HG03060 (cell line): ENCODE measurements around the gene BRIP1.
A peak's percentile ranks its signal among the peaks of the same experiment; 100 is the strongest.

Source experiments
- ATAC-seq: cut with Tn5 transposase; IDR thresholded peaks from one replicate; pipeline ENCODE4 v1.9.1; 2021; ENCODE audit warnings: low read depth, moderate number of reproducible peaks; ENCODE audit not compliant: unreplicated experiment

The BRIP1 gene

GRCh38 chr17:61770043-61770442 is 93.3 kb downstream of the BRIP1 start:
- ATAC-seq: no peak

- no peak for ATAC-seq
Observed at GRCh38 chr17:61768405-61768804, 94.9 kb downstream of the BRIP1 start.

- ATAC-seq: no peak
Observed at GRCh38 chr17:61766520-61766919, 96.8 kb downstream of the BRIP1 start.

GRCh38 chr17:61764846-61765245 is 98.5 kb downstream of the BRIP1 start:
- no peak for ATAC-seq

- no peak for ATAC-seq
Observed at GRCh38 chr17:61761827-61762226, 101.5 kb downstream of the BRIP1 start.

GRCh38 chr17:61759362-61759761 is 104.0 kb downstream of the BRIP1 start:
- ATAC-seq: no peak

GRCh38 chr17:61758430-61758829 is 104.9 kb downstream of the BRIP1 start:
- no peak for ATAC-seq

- peak; percentile 64 for ATAC-seq
Observed at GRCh38 chr17:61757168-61757567, 106.2 kb downstream of the BRIP1 start.

- ATAC-seq: no peak
Observed at GRCh38 chr17:61756561-61756960, 106.8 kb downstream of the BRIP1 start.

- ATAC-seq: no peak
Observed at GRCh38 chr17:61755668-61756067, 107.7 kb downstream of the BRIP1 start.

GRCh38 chr17:61755078-61755477 is 108.2 kb downstream of the BRIP1 start:
- ATAC-seq: no peak

GRCh38 chr17:61754124-61754523 is 109.2 kb downstream of the BRIP1 start:
- ATAC-seq: no peak

- no peak for ATAC-seq
Observed at GRCh38 chr17:61753696-61754095, 109.6 kb downstream of the BRIP1 start.

GRCh38 chr17:61750656-61751055 is 112.7 kb downstream of the BRIP1 start:
- ATAC-seq: peak; percentile 90

GRCh38 chr17:61749823-61750404 is 113.4 kb downstream of the BRIP1 start:
- no peak for ATAC-seq

GRCh38 chr17:61746248-61746985 is 116.9 kb downstream of the BRIP1 start:
- ATAC-seq: no peak

- no peak for ATAC-seq
Observed at GRCh38 chr17:61744804-61745203, 118.5 kb downstream of the BRIP1 start.

GRCh38 chr17:61744252-61744651 is 119.1 kb downstream of the BRIP1 start:
- no peak for ATAC-seq

GRCh38 chr17:61743766-61744165 is 119.6 kb downstream of the BRIP1 start:
- no peak for ATAC-seq

- no peak for ATAC-seq
Observed at GRCh38 chr17:61739002-61739401, 124.3 kb downstream of the BRIP1 start.

GRCh38 chr17:61738249-61738648 is 125.1 kb downstream of the BRIP1 start:
- no peak for ATAC-seq

GRCh38 chr17:61737820-61738219 is 125.5 kb downstream of the BRIP1 start:
- no peak for ATAC-seq
